Measurements from ENCODE around the gene SULT1E1.

DNA sequence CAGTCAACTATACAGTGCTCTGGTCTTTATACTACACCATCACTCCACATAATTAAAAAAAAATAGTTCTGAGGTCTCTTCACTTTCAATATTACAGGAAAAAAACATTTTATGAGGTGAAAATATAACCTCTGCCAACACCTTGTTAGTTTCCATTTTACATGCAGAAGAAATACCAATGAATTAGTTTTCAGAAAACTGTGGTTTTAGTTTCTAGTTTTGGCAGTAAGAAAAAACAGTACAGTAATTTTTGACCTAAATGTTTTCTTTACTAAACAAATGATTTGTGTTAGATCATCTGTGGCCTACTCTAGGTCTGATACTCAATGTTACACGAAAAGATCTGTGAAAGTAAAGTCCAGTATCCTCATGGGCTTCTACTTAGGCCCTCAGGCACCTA, 10.0 kb downstream of the SULT1E1 start:
- TF ChIP-seq, protein P1, sequence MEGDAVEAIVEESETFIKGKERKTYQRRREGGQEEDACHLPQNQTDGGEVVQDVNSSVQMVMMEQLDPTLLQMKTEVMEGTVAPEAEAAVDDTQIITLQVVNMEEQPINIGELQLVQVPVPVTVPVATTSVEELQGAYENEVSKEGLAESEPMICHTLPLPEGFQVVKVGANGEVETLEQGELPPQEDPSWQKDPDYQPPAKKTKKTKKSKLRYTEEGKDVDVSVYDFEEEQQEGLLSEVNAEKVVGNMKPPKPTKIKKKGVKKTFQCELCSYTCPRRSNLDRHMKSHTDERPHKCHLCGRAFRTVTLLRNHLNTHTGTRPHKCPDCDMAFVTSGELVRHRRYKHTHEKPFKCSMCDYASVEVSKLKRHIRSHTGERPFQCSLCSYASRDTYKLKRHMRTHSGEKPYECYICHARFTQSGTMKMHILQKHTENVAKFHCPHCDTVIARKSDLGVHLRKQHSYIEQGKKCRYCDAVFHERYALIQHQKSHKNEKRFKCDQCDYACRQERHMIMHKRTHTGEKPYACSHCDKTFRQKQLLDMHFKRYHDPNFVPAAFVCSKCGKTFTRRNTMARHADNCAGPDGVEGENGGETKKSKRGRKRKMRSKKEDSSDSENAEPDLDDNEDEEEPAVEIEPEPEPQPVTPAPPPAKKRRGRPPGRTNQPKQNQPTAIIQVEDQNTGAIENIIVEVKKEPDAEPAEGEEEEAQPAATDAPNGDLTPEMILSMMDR (IDR thresholded peaks at IDR 0.05) = no peak
- TF ChIP-seq POLR2A (IDR thresholded peaks at IDR 0.05) = no peak

Measured in right lobe of liver (tissue), 4 donors.